MM.1S (cell line): ENCODE measurements around the gene NCS1.

Source experiments
- DNase-seq: peaks from one replicate; pipeline ENCODE4 v3.0.0-alpha.2; 2015
- H2AFZ ChIP-seq: fragments of 300-600 bp; sonication (generic); 2 replicates; pipeline ENCODE4 v1.6.0; 2016; ENCODE audit warnings: antibody characterized with exemption, low read length
- H3F3A ChIP-seq: fragments of 300-600 bp; sonication (generic); 2 replicates; pipeline ENCODE4 v1.6.1; 2016; ENCODE audit warnings: mild to moderate bottlenecking, antibody characterized with exemption, low read length, moderate library complexity, mixed read lengths; ENCODE audit not compliant: insufficient read depth
- H3K27ac ChIP-seq: fragments of 300-600 bp; sonication (generic); 2 replicates; pipeline ENCODE4 v1.5.1; 2016; ENCODE audit warnings: mild to moderate bottlenecking, low read length
- H3K27me3 ChIP-seq: fragments of 300-600 bp; sonication (generic); replicated peaks from 2 replicates; pipeline ENCODE4 v1.6.0; 2016; ENCODE audit warnings: low read length; ENCODE audit not compliant: insufficient read depth
- H3K36me3 ChIP-seq: fragments of 300-600 bp; sonication (generic); replicated peaks from 2 replicates; pipeline ENCODE4 v1.6.1; 2016; ENCODE audit warnings: mild to moderate bottlenecking, low read length, mixed read lengths; ENCODE audit not compliant: insufficient read depth
- H3K4me1 ChIP-seq: fragments of 300-600 bp; sonication (generic); 2 replicates; pipeline ENCODE4 v1.6.1; 2016; ENCODE audit warnings: low read length, mixed read lengths
- H3K4me2 ChIP-seq: fragments of 300-600 bp; sonication (generic); 2 replicates; pipeline ENCODE4 v1.6.0; 2016; ENCODE audit warnings: low read depth, low read length
- H3K4me3 ChIP-seq: fragments of 300-600 bp; sonication (generic); 2 replicates; pipeline ENCODE4 v1.5.1; 2016; ENCODE audit warnings: low read length, mixed read lengths
- H3K79me2 ChIP-seq: fragments of 300-600 bp; sonication (generic); 2 replicates; pipeline ENCODE4 v1.6.1; 2016; ENCODE audit warnings: mixed run types, low read length, mixed read lengths
- H3K9ac ChIP-seq: fragments of 300-600 bp; sonication (generic); 2 replicates; pipeline ENCODE4 v1.6.1; 2016; ENCODE audit warnings: low read length, mixed read lengths
- H3K9me2 ChIP-seq: fragments of 300-600 bp; sonication (generic); replicated peaks from 2 replicates; pipeline ENCODE4 v1.6.1; 2016; ENCODE audit warnings: mild to moderate bottlenecking, low read length, mixed read lengths; ENCODE audit not compliant: insufficient read depth
- H3K9me3 ChIP-seq: fragments of 300-600 bp; sonication (generic); replicated peaks from 2 replicates; pipeline ENCODE4 v1.6.1; 2016; ENCODE audit warnings: mild to moderate bottlenecking, low read length, mixed read lengths; ENCODE audit not compliant: insufficient read depth
- H4K20me1 ChIP-seq: fragments of 300-600 bp; sonication (generic); 2 replicates; pipeline ENCODE4 v1.6.1; 2016; ENCODE audit warnings: mild to moderate bottlenecking, low read length, moderate library complexity, mixed read lengths; ENCODE audit not compliant: insufficient read depth
- EZH2 ChIP-seq: fragments of 300-600 bp; sonication (generic); optimal IDR thresholded peaks from 2 replicates; pipeline ENCODE3; 2017; ENCODE audit warnings: low read depth, mild to moderate bottlenecking, antibody characterized with exemption, low read length, mixed read lengths
- EZH2phosphoT487 ChIP-seq: fragments of 300-600 bp; sonication (generic); IDR thresholded peaks from 2 replicates; pipeline ENCODE4 v1.6.1; 2018; ENCODE audit warnings: antibody characterized with exemption, low read length
- TF ChIP-seq, protein P1 (sequence below): fragments of 300-600 bp; sonication (generic); IDR thresholded peaks from 2 replicates; pipeline ENCODE4 v1.5.1; 2016; ENCODE audit warnings: antibody characterized with exemption, low read length, mixed read lengths

NCS1 gene

DNA sequence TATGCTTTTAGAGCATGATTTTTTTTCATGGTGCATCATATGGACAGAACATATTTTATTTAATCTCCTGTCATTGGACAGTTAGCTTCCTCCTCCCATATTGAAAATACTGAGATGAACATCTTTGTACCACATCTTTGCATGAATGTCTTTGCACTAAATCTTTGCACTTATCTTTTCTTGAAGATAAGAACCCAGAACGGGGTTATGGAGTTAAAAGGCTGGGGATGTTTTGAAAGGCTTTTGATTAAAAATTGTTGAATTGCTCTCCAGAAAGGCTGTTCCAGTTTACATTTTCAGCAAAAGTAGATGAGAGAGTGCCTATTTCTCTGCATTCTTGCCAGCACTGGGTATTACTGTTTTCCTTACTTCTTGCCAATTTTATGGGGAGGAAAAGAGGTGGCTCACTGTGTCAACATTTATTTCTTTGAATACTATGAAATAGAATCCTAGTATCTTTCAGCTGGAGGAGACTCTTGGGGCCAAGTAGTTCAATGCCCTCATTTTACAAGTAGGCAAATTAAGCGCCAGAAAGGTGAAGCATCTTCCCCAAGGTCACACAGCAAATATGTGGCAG is 7.2 kb downstream of the NCS1 start:
- no peaks in the 10 kb centered on the region for H3K9me2 ChIP-seq
- DNase-seq: no peak
- H3K27ac ChIP-seq: no peak overlapping the region
- H3K79me2 ChIP-seq: no peaks in the 10 kb centered on the region
- H4K20me1 ChIP-seq: no peaks in the 10 kb centered on the region
- peaks cover 94% of the 10 kb centered on the region for H3K27me3 ChIP-seq
- no peaks in the 10 kb centered on the region for H3K9me3 ChIP-seq
- no peak for TF ChIP-seq EZH2phosphoT487
- TF ChIP-seq, protein P1, sequence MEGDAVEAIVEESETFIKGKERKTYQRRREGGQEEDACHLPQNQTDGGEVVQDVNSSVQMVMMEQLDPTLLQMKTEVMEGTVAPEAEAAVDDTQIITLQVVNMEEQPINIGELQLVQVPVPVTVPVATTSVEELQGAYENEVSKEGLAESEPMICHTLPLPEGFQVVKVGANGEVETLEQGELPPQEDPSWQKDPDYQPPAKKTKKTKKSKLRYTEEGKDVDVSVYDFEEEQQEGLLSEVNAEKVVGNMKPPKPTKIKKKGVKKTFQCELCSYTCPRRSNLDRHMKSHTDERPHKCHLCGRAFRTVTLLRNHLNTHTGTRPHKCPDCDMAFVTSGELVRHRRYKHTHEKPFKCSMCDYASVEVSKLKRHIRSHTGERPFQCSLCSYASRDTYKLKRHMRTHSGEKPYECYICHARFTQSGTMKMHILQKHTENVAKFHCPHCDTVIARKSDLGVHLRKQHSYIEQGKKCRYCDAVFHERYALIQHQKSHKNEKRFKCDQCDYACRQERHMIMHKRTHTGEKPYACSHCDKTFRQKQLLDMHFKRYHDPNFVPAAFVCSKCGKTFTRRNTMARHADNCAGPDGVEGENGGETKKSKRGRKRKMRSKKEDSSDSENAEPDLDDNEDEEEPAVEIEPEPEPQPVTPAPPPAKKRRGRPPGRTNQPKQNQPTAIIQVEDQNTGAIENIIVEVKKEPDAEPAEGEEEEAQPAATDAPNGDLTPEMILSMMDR: no peak
- no peak for TF ChIP-seq EZH2
- H2AFZ ChIP-seq: no peak overlapping the region
- no peak overlapping the region for H3K4me3 ChIP-seq
- H3K36me3 ChIP-seq: no peaks in the 10 kb centered on the region
- H3K4me2 ChIP-seq: no peak overlapping the region
- H3K4me1 ChIP-seq: no peaks in the 10 kb centered on the region
- no peaks in the 10 kb centered on the region for H3F3A ChIP-seq
- H3K9ac ChIP-seq: no peak overlapping the region

DNA sequence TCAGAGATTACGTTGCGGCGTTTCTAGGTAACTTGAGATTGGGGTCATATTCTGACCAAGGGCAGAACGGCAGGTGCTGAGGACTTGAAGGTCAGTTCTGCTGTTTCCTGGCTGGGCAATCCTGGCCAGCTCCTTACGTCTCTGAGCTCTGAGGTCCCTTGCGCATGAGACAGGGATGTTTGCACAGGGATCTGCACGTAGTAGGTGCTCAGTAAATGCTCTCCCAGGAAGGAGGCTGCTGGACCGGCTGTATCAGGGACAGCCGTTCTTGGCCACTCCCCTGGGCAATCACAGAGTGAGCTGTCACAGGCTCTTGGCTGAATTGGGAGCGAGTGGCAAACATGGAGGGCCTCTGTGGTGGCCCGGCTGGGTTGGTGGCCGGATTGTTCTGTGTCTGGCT is 8.3 kb downstream of the NCS1 start:
- H3K4me1 ChIP-seq: no peaks in the 10 kb centered on the region
- no peaks in the 10 kb centered on the region for H3K79me2 ChIP-seq
- no peak overlapping the region for H2AFZ ChIP-seq
- H3K27me3 ChIP-seq: peaks cover 96% of the 10 kb centered on the region
- no peak overlapping the region for H3K9ac ChIP-seq
- H3K9me3 ChIP-seq: no peaks in the 10 kb centered on the region
- no peaks in the 10 kb centered on the region for H3K9me2 ChIP-seq
- H3K4me2 ChIP-seq: no peak overlapping the region
- H3K27ac ChIP-seq: no peak overlapping the region
- no peak for TF ChIP-seq EZH2
- no peak for TF ChIP-seq EZH2phosphoT487
- TF ChIP-seq, protein P1: no peak
- H4K20me1 ChIP-seq: no peaks in the 10 kb centered on the region
- no peak overlapping the region for H3K4me3 ChIP-seq
- H3K36me3 ChIP-seq: no peaks in the 10 kb centered on the region
- H3F3A ChIP-seq: no peaks in the 10 kb centered on the region
- no peak for DNase-seq

DNA sequence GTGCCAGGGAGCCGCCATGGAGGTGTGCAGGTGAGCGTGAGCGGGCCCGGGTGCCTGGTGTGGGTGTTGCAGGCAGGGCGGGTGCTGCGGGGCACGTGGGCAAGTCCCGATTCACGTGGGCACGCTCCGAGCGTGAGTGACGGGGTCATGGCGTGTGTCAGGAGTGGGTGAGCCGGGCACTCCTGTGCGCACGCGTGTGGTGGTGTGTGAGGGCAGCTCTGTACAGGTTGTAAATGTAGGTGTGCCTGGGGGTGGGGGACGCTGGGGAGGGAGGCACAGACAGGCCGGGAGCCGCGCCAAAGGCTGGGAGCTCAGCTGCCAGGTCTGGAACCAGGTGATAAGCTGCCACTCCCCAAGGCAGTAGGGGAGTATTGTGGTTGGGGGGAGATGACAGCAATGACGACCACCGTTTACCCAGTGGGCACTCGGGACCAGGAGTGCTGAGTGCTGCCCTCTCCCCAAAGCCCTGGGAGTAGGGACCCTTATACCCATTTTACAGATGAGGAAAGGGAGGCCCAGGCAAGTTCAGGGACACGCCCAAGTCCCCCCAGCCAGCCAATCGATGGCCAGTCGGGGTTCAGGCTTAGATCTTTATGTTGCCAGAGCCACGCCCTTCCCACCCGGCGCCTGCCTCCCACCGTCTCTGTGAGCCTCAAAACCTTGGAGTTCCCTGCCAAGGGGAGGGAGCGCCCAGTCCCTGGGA is 9.6 kb downstream of the NCS1 start:
- no peak overlapping the region for H2AFZ ChIP-seq
- H3K9me2 ChIP-seq: no peaks in the 10 kb centered on the region
- no peak overlapping the region for H3K27ac ChIP-seq
- no peaks in the 10 kb centered on the region for H3K79me2 ChIP-seq
- no peak for DNase-seq
- no peak overlapping the region for H3K4me3 ChIP-seq
- no peaks in the 10 kb centered on the region for H3K4me1 ChIP-seq
- H3K27me3 ChIP-seq: peaks cover 96% of the 10 kb centered on the region
- H4K20me1 ChIP-seq: no peaks in the 10 kb centered on the region
- no peaks in the 10 kb centered on the region for H3K9me3 ChIP-seq
- H3K4me2 ChIP-seq: no peak overlapping the region
- no peak overlapping the region for H3K9ac ChIP-seq
- H3F3A ChIP-seq: no peaks in the 10 kb centered on the region
- TF ChIP-seq EZH2: no peak
- H3K36me3 ChIP-seq: no peaks in the 10 kb centered on the region

DNA sequence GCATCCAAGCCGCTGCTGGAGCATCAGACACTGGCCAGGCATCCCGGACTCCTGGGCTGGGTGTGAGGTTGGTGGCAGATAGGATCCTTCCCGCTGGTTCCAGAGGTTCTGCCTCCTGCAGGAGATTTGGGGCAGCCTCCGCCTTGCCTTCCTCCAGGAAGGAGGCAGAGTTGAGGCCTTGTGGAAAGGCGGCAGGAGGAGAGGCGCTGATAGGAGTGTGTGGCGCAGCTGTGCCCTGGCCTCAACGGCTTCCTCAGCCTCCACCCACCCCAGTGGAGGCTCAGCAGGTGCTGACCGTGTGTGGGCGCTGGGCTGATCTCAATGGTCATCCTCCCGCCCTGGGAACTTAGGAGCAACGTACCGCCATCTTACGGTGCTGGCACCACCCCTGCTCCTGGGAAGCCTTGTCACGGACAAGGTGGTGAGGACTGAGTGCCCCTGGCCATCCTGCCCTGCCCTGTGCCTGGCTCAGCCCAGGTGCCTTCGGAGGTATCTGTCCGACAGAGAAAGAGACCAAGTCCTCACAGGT is 10.2 kb downstream of the NCS1 start:
- Histone ChIP-seq H3K9me2 (no peaks in the 10 kb centered on the region), H3K27me3 (peaks cover 96% of the 10 kb centered on the region), H3K27ac (no peak overlapping the region), H3K79me2 (no peaks in the 10 kb centered on the region), H3K4me2 (no peak overlapping the region), H2AFZ (no peak overlapping the region), H3K36me3 (no peaks in the 10 kb centered on the region), H4K20me1 (no peaks in the 10 kb centered on the region), H3K9ac (no peak overlapping the region), H3K4me3 (no peak overlapping the region), H3F3A (no peaks in the 10 kb centered on the region), H3K9me3 (no peaks in the 10 kb centered on the region), H3K4me1 (no peaks in the 10 kb centered on the region)
- no peak for DNase-seq
- TF ChIP-seq, protein P1: no peak
- TF ChIP-seq EZH2: no peak
- no peak for TF ChIP-seq EZH2phosphoT487
